OCI-LY3 (cell line): ENCODE results near the gene TMEM218.

ENCODE experiments used
- H2AFZ ChIP-seq: fragments of 200-600, 300-600 bp; shearing (Covaris generic); 2 replicates; pipeline ENCODE4 v1.6.0; 2014; ENCODE audit warnings: antibody characterized with exemption, low read depth, low read length
- H3K27ac ChIP-seq: fragments of 200-600, 300-600 bp; sonication (generic); 2 replicates; pipeline ENCODE4 v1.5.1; 2014; ENCODE audit warnings: mild to moderate bottlenecking, low read length, moderate library complexity, mixed read lengths
- H3K27me3 ChIP-seq: fragments of 200-600, 300-600 bp; sonication (generic); 2 replicates; pipeline ENCODE4 v1.6.1; 2014; ENCODE audit warnings: low read depth, low read length, mixed read lengths
- H3K36me3 ChIP-seq: fragments of 200-600, 300-600 bp; sonication (generic); replicated peaks from 2 replicates; pipeline ENCODE3; 2014; ENCODE audit warnings: low read depth, low read length, mixed read lengths
- H3K4me1 ChIP-seq: fragments of 300-600, 200-600 bp; sonication (generic); 2 replicates; pipeline ENCODE4 v1.6.1; 2014; ENCODE audit warnings: low read length, mixed read lengths
- H3K4me2 ChIP-seq: fragments of 200-600, 300-600 bp; sonication (generic); 2 replicates; pipeline ENCODE4 v1.6.1; 2014; ENCODE audit warnings: low read length, mixed read lengths
- H3K4me3 ChIP-seq: fragments of 300-600, 200-600 bp; sonication (generic); 2 replicates; pipeline ENCODE4 v1.5.1; 2014; ENCODE audit warnings: antibody characterized with exemption, mild to moderate bottlenecking, low read length, moderate library complexity
- H3K79me2 ChIP-seq: fragments of 300-600, 200-600 bp; shearing (Covaris generic); 2 replicates; pipeline ENCODE4 v1.6.1; 2014; ENCODE audit warnings: mild to moderate bottlenecking, low read length, mixed read lengths
- H3K9ac ChIP-seq: fragments of 300-600, 200-600 bp; shearing (Covaris generic); 2 replicates; pipeline ENCODE4 v1.6.0; 2014; ENCODE audit warnings: mild to moderate bottlenecking, low read length, moderate library complexity
- H3K9me3 ChIP-seq: fragments of 200-600, 300-600 bp; shearing (Covaris generic); 2 replicates; pipeline ENCODE4 v1.6.1; 2014; ENCODE audit warnings: low read length, mixed read lengths; ENCODE audit not compliant: insufficient read depth
- H4K20me1 ChIP-seq: fragments of 200-600, 300-600 bp; sonication (generic); 2 replicates; pipeline ENCODE4 v1.6.1; 2016; ENCODE audit warnings: low read length, mixed read lengths; ENCODE audit not compliant: insufficient read depth
- EZH2phosphoT487 ChIP-seq: fragments of 200-600 bp; shearing (Covaris generic); IDR thresholded peaks from 2 replicates; pipeline ENCODE4 v1.6.1; 2018; ENCODE audit warnings: antibody characterized with exemption, mixed run types, low read depth
- TF ChIP-seq, protein P1 (sequence below): fragments of 200-600, 300-600 bp; sonication (generic); IDR thresholded peaks from 2 replicates; pipeline ENCODE4 v1.5.1; 2014; ENCODE audit warnings: antibody characterized with exemption, low read length, low read depth

The TMEM218 gene

DNA sequence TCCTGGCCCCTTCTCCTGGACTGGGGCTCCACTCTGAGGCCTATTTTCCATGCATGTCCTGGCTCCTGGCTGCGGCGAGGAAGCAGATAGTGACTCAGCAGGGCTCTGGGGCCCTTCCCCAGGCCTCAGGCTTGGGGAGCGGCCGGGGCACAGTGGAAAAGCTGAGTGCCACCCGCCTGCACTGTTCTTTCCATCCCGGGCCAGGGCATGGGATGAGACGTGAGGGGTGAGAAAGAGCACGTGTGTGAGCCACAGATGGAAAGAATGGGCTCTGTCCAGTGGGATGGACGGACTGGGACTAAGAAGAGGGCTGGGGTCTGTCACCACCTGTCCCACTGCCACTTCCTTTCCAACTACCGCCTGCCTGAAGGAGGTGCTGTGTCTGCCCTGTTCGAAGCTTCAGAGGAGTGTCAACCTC lies 35.5 kb downstream of the TMEM218 start:
- H3K79me2 ChIP-seq: no peaks in the 10 kb centered on the region
- H3K9me3 ChIP-seq: no peaks in the 10 kb centered on the region
- no peak overlapping the region for H3K4me3 ChIP-seq
- no peak overlapping the region for H3K27ac ChIP-seq
- peaks cover 34% of the 10 kb centered on the region for H3K4me1 ChIP-seq
- no peak overlapping the region for H2AFZ ChIP-seq
- TF ChIP-seq, protein P1, sequence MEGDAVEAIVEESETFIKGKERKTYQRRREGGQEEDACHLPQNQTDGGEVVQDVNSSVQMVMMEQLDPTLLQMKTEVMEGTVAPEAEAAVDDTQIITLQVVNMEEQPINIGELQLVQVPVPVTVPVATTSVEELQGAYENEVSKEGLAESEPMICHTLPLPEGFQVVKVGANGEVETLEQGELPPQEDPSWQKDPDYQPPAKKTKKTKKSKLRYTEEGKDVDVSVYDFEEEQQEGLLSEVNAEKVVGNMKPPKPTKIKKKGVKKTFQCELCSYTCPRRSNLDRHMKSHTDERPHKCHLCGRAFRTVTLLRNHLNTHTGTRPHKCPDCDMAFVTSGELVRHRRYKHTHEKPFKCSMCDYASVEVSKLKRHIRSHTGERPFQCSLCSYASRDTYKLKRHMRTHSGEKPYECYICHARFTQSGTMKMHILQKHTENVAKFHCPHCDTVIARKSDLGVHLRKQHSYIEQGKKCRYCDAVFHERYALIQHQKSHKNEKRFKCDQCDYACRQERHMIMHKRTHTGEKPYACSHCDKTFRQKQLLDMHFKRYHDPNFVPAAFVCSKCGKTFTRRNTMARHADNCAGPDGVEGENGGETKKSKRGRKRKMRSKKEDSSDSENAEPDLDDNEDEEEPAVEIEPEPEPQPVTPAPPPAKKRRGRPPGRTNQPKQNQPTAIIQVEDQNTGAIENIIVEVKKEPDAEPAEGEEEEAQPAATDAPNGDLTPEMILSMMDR: no peak
- no peak for TF ChIP-seq EZH2phosphoT487
- H3K27me3 ChIP-seq: no peaks in the 10 kb centered on the region
- no peaks in the 10 kb centered on the region for H4K20me1 ChIP-seq
- H3K4me2 ChIP-seq: no peak overlapping the region
- H3K36me3 ChIP-seq: peaks cover 8% of the 10 kb centered on the region
- no peak overlapping the region for H3K9ac ChIP-seq

GRCh38 chr11:125075242-125075625 lies 36.2 kb downstream of the TMEM218 start:
- Histone ChIP-seq H3K4me1 (peaks cover 41% of the 10 kb centered on the region), H3K4me2 (no peak overlapping the region), H3K79me2 (no peaks in the 10 kb centered on the region), H3K9me3 (no peaks in the 10 kb centered on the region), H3K27me3 (no peaks in the 10 kb centered on the region), H2AFZ (no peak overlapping the region), H3K27ac (no peak overlapping the region), H3K4me3 (no peak overlapping the region), H4K20me1 (no peaks in the 10 kb centered on the region), H3K9ac (no peak overlapping the region), H3K36me3 (peaks cover 8% of the 10 kb centered on the region)
- no peak for TF ChIP-seq EZH2phosphoT487
- TF ChIP-seq, protein P1: no peak

DNA sequence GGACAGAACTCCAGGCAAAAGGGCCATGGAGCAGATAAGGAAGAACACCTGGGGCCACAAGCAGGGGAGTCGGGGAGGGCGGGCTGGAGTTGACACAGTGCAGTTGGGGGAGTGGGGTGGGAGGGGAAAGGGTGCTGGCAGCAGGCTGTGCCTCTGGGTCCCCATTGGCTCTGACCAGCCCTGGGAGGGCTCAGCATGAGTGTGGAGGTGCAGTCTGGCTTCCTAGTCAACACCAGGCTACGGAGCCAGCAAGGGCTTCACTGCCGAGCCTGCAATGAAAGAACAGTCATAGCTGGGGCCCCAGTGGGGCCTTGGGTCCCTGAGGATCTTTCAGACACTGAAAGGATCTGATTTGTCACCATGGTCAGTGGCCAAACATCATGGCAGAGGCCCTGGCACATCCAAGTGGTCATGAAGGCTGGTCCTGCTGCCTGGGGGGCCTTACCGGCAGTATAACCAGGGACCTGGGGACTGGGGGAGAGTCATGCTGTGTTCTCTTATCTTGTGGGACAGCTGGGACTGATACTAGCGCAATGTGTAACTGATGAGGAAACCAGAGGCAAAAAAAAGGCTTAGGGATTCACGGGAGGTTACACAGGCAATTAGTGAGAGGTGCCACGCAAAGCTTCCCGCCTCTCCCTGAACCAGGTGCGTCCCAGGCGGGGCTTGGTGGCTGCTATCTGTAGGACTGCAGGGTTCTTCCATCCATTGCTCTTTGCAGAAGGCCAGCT lies 36.8 kb downstream of the TMEM218 start:
- peaks cover 8% of the 10 kb centered on the region for H3K36me3 ChIP-seq
- peaks cover 47% of the 10 kb centered on the region for H3K4me1 ChIP-seq
- no peak overlapping the region for H2AFZ ChIP-seq
- H3K9ac ChIP-seq: no peak overlapping the region
- H3K27ac ChIP-seq: no peak overlapping the region
- TF ChIP-seq, protein P1: no peak
- TF ChIP-seq EZH2phosphoT487: no peak
- no peaks in the 10 kb centered on the region for H4K20me1 ChIP-seq
- H3K9me3 ChIP-seq: no peaks in the 10 kb centered on the region
- no peaks in the 10 kb centered on the region for H3K27me3 ChIP-seq
- no peak overlapping the region for H3K4me2 ChIP-seq
- no peaks in the 10 kb centered on the region for H3K79me2 ChIP-seq
- H3K4me3 ChIP-seq: no peak overlapping the region

GRCh38 chr11:125073616-125074483 lies 37.6 kb downstream of the TMEM218 start:
- Histone ChIP-seq H2AFZ (no peak overlapping the region), H3K4me2 (peak overlapping the region; percentile 82), H3K79me2 (no peaks in the 10 kb centered on the region), H3K9me3 (no peaks in the 10 kb centered on the region), H4K20me1 (no peaks in the 10 kb centered on the region), H3K27me3 (no peaks in the 10 kb centered on the region), H3K27ac (peak overlapping the region; percentile 4; the same call in 1 of the 2 replicates), H3K4me1 (peaks cover 51% of the 10 kb centered on the region), H3K9ac (no peak overlapping the region), H3K36me3 (peaks cover 8% of the 10 kb centered on the region), H3K4me3 (no peak overlapping the region)
- TF ChIP-seq EZH2phosphoT487: no peak
- TF ChIP-seq, protein P1: no peak
